Measurements from ENCODE around the gene GCSH. TPM values are rescaled to one million over a fixed set of nuclear protein-coding genes. Genes with fewer than 3 reads are reported as not detected.

The GCSH gene
- total RNA-seq, 2 donors from 2014 or later, result 10.6 to 13.6 TPM

GRCh38 chr16:81077076-81077940 lies 18.9 kb downstream of the GCSH start, which contains the start of gene C16orf46:
Gene C16orf46, minus strand, starts transcription at chr16:81077238. Its CDS starts 13,283 bp downstream, at chr16:81063955.
- TF ChIP-seq, protein P1, sequence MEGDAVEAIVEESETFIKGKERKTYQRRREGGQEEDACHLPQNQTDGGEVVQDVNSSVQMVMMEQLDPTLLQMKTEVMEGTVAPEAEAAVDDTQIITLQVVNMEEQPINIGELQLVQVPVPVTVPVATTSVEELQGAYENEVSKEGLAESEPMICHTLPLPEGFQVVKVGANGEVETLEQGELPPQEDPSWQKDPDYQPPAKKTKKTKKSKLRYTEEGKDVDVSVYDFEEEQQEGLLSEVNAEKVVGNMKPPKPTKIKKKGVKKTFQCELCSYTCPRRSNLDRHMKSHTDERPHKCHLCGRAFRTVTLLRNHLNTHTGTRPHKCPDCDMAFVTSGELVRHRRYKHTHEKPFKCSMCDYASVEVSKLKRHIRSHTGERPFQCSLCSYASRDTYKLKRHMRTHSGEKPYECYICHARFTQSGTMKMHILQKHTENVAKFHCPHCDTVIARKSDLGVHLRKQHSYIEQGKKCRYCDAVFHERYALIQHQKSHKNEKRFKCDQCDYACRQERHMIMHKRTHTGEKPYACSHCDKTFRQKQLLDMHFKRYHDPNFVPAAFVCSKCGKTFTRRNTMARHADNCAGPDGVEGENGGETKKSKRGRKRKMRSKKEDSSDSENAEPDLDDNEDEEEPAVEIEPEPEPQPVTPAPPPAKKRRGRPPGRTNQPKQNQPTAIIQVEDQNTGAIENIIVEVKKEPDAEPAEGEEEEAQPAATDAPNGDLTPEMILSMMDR (IDR thresholded peaks at IDR 0.05), result no peak
- no peaks in the 10 kb centered on the region for H3K36me3 ChIP-seq
- H3K4me1 ChIP-seq (ENCODE audit: control insufficient read depth in 1 of 2, low read depth in 2 of 2), result peaks cover 0 to 5% of the 10 kb centered on the region in 2 donors
- ATAC-seq (ENCODE audit: insufficient number of reproducible peaks, low FRiP score, low read depth), result peak; percentile 98
- peak within 1 kb of the TSS; percentile 91 to 95 for H3K27ac ChIP-seq
- no peaks in the 10 kb centered on the region for H3K27me3 ChIP-seq (replicated peaks; ENCODE audit: insufficient read depth)
- peak; percentile 89 for DNase-seq (ENCODE audit: low spot score)
- peak within 1 kb of the TSS; percentile 86 for H3K4me3 ChIP-seq
- H3K9me3 ChIP-seq, result no peaks in the 10 kb centered on the region

GRCh38 chr16:81076566-81077075 lies 19.6 kb downstream of the GCSH start:
- Histone ChIP-seq H3K27ac (peak overlapping the region; percentile 91 to 95), H3K4me3 (peak overlapping the region; percentile 86), H3K4me1 (ENCODE audit: control insufficient read depth in 1 of 2, low read depth in 2 of 2) (peaks cover 0 to 5% of the 10 kb centered on the region in 2 donors), H3K27me3 (replicated peaks; ENCODE audit: insufficient read depth) (no peaks in the 10 kb centered on the region), H3K9me3 (no peaks in the 10 kb centered on the region), H3K36me3 (no peaks in the 10 kb centered on the region)
- TF ChIP-seq, protein P1 (IDR thresholded peaks at IDR 0.05), result no peak
- DNase-seq (ENCODE audit: low spot score) (peak; percentile 67), ATAC-seq (ENCODE audit: insufficient number of reproducible peaks, low FRiP score, low read depth) (peak; percentile 93)

DNA sequence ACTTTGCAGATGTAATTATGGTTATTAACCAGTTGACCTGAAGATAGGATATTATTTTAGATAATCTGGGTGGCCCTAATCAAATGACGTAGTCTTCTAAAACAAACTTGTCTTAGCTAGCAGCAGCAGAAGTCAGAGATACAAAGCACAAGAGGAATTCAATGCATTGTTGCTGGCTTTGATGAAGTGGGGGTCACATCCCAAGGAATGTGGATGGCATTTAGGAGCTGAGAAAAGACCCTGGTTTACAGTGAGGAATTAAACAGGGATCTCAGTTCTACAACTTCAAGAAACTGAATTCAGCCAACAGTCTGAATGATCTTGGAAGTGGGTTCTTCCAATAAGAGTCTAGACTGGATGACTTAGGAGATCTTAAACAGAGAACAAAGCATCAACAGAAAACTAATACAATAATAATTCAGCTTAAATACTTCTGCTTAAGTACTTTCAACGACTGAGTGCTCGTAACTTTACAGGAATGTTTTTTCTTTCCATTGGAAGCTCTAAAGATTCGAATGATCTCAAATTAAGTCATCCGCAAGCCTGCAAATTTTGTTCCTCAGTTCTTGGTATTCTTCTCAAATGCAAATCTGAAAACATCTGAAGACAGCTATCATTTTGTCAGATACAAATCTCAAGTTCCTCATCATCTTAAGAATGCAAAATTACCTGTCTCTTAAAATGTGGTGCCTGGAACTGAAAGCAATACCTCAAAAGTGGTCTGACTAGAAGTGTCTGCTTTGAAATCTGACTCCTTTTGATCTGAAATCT lies 22.4 kb downstream of the GCSH start:
- H3K9me3 ChIP-seq, result no peaks in the 10 kb centered on the region
- ATAC-seq (ENCODE audit: insufficient number of reproducible peaks, low FRiP score, low read depth), result no peak
- H3K36me3 ChIP-seq, result no peaks in the 10 kb centered on the region
- no peak overlapping the region for H3K4me3 ChIP-seq
- no peaks in the 10 kb centered on the region for H3K27me3 ChIP-seq (replicated peaks; ENCODE audit: insufficient read depth)
- TF ChIP-seq, protein P1 (IDR thresholded peaks at IDR 0.05), result no peak
- no peak for DNase-seq (ENCODE audit: low spot score)
- peaks cover 0 to 5% of the 10 kb centered on the region in 2 donors for H3K4me1 ChIP-seq (ENCODE audit: control insufficient read depth in 1 of 2, low read depth in 2 of 2)
- H3K27ac ChIP-seq, result no peak overlapping the region

- DNase-seq (ENCODE audit: low spot score) (no peak), ATAC-seq (ENCODE audit: insufficient number of reproducible peaks, low FRiP score, low read depth) (no peak)
- Histone ChIP-seq H3K9me3 (no peaks in the 10 kb centered on the region), H3K27ac (no peak overlapping the region), H3K27me3 (replicated peaks; ENCODE audit: insufficient read depth) (no peaks in the 10 kb centered on the region), H3K4me1 (ENCODE audit: control insufficient read depth in 1 of 2, low read depth in 2 of 2) (no peaks in the 10 kb centered on the region), H3K36me3 (no peaks in the 10 kb centered on the region), H3K4me3 (no peak overlapping the region)
- TF ChIP-seq, protein P1 (IDR thresholded peaks at IDR 0.05), result no peak
These were observed 24.4 kb downstream of the GCSH start for GRCh38 chr16:81071805-81072204.

DNA sequence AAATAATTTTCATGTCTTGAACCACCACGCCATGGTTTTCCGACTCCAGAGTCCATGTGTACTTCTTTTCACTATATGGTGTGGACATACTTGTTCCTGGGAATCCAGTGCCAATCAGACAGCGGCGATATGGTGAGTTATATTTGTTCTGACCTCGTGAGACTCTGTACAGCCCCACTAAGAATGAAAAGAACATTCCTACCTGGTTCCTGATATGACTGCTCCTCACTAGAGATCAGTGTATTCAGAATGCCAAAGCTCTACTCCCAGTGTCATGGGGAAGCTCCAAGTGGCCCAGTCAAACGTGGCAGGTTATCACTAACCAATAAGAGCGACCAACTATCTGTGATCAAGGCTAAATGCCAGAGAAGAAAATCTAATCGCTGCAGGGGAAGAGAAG lies 25.2 kb downstream of the GCSH start:
- no peak overlapping the region for H3K27ac ChIP-seq
- ATAC-seq (ENCODE audit: insufficient number of reproducible peaks, low FRiP score, low read depth) (no peak), DNase-seq (ENCODE audit: low spot score) (no peak)
- H3K9me3 ChIP-seq, result no peaks in the 10 kb centered on the region
- no peaks in the 10 kb centered on the region for H3K4me1 ChIP-seq (ENCODE audit: control insufficient read depth in 1 of 2, low read depth in 2 of 2)
- TF ChIP-seq, protein P1 (IDR thresholded peaks at IDR 0.05), result no peak
- no peak overlapping the region for H3K4me3 ChIP-seq
- no peaks in the 10 kb centered on the region for H3K27me3 ChIP-seq (replicated peaks; ENCODE audit: insufficient read depth)
- no peaks in the 10 kb centered on the region for H3K36me3 ChIP-seq
